Activated CD8-positive, alpha-beta T cell treated with anti-CD3 and anti-CD28 coated beads for 36 hours (primary cell): Measurements from ENCODE around the gene DCAF8. TPM values are rescaled to one million over a fixed set of nuclear protein-coding genes. Genes with fewer than 3 reads are reported as not detected.

Experiments
- ATAC-seq: fragments of 200-7000 bp; cut with Tn5 transposase; one replicate; pipeline ENCODE4 v1.10.0; 2021; ENCODE audit warnings: mild to moderate bottlenecking, moderate library complexity
- CTCF ChIA-PET: fragments of 350-600 bp; sonication (Branson Sonifier 250); formaldehyde crosslinking; loops from one replicate; lab custom pipeline; 2021; ENCODE audit warnings: antibody characterized with exemption; lab: Charles Lee
- POLR2A ChIA-PET: fragments of 350-600 bp; sonication (Branson Sonifier 250); formaldehyde crosslinking; loops from one replicate; lab custom pipeline; 2021; ENCODE audit warnings: antibody characterized with exemption; lab: Charles Lee
- DNase-seq: peaks from one replicate; pipeline ENCODE4 v3.0.0-alpha.2; 2020
- H3K27ac Mint-ChIP-seq: one replicate; pipeline ENCODE4 v1.8.0; 2021; ENCODE audit warnings: mild to moderate bottlenecking, mixed read lengths
- H3K27me3 Mint-ChIP-seq: one replicate; pipeline ENCODE4 v1.8.0; 2021; ENCODE audit warnings: mixed read lengths
- H3K36me3 Mint-ChIP-seq: one replicate; pipeline ENCODE4 v1.8.0; 2021; ENCODE audit warnings: low read depth, mixed read lengths
- H3K4me1 Mint-ChIP-seq: one replicate; pipeline ENCODE4 v1.8.0; 2021; ENCODE audit warnings: low read depth, mixed read lengths
- H3K4me3 Mint-ChIP-seq: one replicate; pipeline ENCODE4 v1.8.0; 2021; ENCODE audit warnings: mild to moderate bottlenecking, moderate library complexity, mixed read lengths
- H3K9me3 Mint-ChIP-seq: one replicate; pipeline ENCODE4 v1.8.0; 2021; ENCODE audit warnings: mixed read lengths
- CTCF ChIP-seq: fragments of 200-600 bp; IDR thresholded peaks from one replicate; pipeline ENCODE4 v1.8.0; 2022; ENCODE audit warnings: antibody characterized with exemption, mild to moderate bottlenecking
- intact Hi-C: fragments of 100-400 bp; cut with micrococcal nuclease; formaldehyde crosslinking; loops from one replicate; pipeline ENCODE4 v1.10.0; 2022
- total RNA-seq, 2 experiments: library from RNA; stranded (reverse); gene quantifications; one replicate each; pipeline ENCODE4 v1.2.3, GENCODE V29; 2021

The DCAF8 gene
- total RNA-seq, 2 experiments from 2014 or later: 116 TPM

- no peak for DNase-seq
- H3K36me3 Mint-ChIP-seq: no peaks in the 10 kb centered on the region
- ChIA-PET CTCF (interaction anchor here (1.6 to 1.9 kb wide), 2 partner anchors 62 to 106 kb away, joined by 3 to 9 read pairs; no protein-coding TSS in a partner anchor), POLR2A (interaction anchor here (0.5 kb wide), 1 partner anchor 68 kb away, joined by 3 read pairs; no protein-coding TSS in a partner anchor)
- peaks cover 4% of the 10 kb centered on the region for H3K27me3 Mint-ChIP-seq
- intact Hi-C loops: no loop called here
- no peak for TF ChIP-seq CTCF
- no peak overlapping the region for H3K4me3 Mint-ChIP-seq
- no peaks in the 10 kb centered on the region for H3K4me1 Mint-ChIP-seq
- no peak for ATAC-seq
- no peak overlapping the region for H3K27ac Mint-ChIP-seq
- no peaks in the 10 kb centered on the region for H3K9me3 Mint-ChIP-seq
Observed at GRCh38 chr1:160186246-160186645, 76.1 kb downstream of the DCAF8 start.

- Mint-ChIP-seq H3K27me3 (peaks cover 10% of the 10 kb centered on the region), H3K4me1 (no peaks in the 10 kb centered on the region), H3K4me3 (no peak overlapping the region), H3K36me3 (no peaks in the 10 kb centered on the region), H3K27ac (no peak overlapping the region), H3K9me3 (no peaks in the 10 kb centered on the region)
- ATAC-seq (no peak), DNase-seq (no peak)
- CTCF ChIA-PET: interaction anchor here (1.0 to 5.6 kb wide), 3 partner anchors 11 to 112 kb away, joined by 3 to 20 read pairs (median 3); partner anchors contain the start of gene CASQ1
- TF ChIP-seq CTCF: no peak
- POLR2A ChIA-PET: interaction anchor here (0.8 kb wide), 1 partner anchor 67 kb away, joined by 4 read pairs; no protein-coding TSS in a partner anchor
- intact Hi-C loops: no loop called here
Observed at GRCh38 chr1:160179336-160179735, 83.0 kb downstream of the DCAF8 start.

GRCh38 chr1:160178731-160179130 lies 83.6 kb downstream of the DCAF8 start:
- Mint-ChIP-seq H3K27ac (no peak overlapping the region), H3K27me3 (peaks cover 10% of the 10 kb centered on the region), H3K4me1 (no peaks in the 10 kb centered on the region), H3K9me3 (no peaks in the 10 kb centered on the region), H3K36me3 (no peaks in the 10 kb centered on the region), H3K4me3 (no peak overlapping the region)
- DNase-seq (no peak), ATAC-seq (no peak)
- CTCF ChIA-PET: interaction anchor here (1.0 to 5.6 kb wide), 3 partner anchors 11 to 113 kb away, joined by 3 to 20 read pairs (median 3); partner anchors contain the start of gene CASQ1
- intact Hi-C loops: no loop called here
- POLR2A ChIA-PET: interaction anchor here (0.8 kb wide), 1 partner anchor 66 kb away, joined by 4 read pairs; no protein-coding TSS in a partner anchor
- no peak for TF ChIP-seq CTCF

- Mint-ChIP-seq H3K9me3 (no peaks in the 10 kb centered on the region), H3K27ac (no peak overlapping the region), H3K4me1 (no peaks in the 10 kb centered on the region), H3K36me3 (no peaks in the 10 kb centered on the region), H3K4me3 (no peak overlapping the region), H3K27me3 (peaks cover 13% of the 10 kb centered on the region)
- no peak for DNase-seq
- no peak for TF ChIP-seq CTCF
- intact Hi-C loops: no loop called here
- no peak for ATAC-seq
- ChIA-PET CTCF (interaction anchor here (0.6 kb wide), 1 partner anchor 92 kb away, joined by 3 read pairs; no protein-coding TSS in a partner anchor), POLR2A (no interaction called here)
Observed at GRCh38 chr1:160177667-160178066, 84.7 kb downstream of the DCAF8 start.

GRCh38 chr1:160177231-160177630 lies 85.1 kb downstream of the DCAF8 start:
- TF ChIP-seq CTCF: no peak
- intact Hi-C loops: no loop called here
- ChIA-PET POLR2A (no interaction called here), CTCF (interaction anchor here (0.6 kb wide), 1 partner anchor 91 kb away, joined by 3 read pairs; no protein-coding TSS in a partner anchor)
- no peak for DNase-seq
- no peak overlapping the region for H3K4me3 Mint-ChIP-seq
- no peaks in the 10 kb centered on the region for H3K9me3 Mint-ChIP-seq
- no peaks in the 10 kb centered on the region for H3K36me3 Mint-ChIP-seq
- no peaks in the 10 kb centered on the region for H3K4me1 Mint-ChIP-seq
- H3K27ac Mint-ChIP-seq: no peak overlapping the region
- ATAC-seq: peak; percentile 39
- H3K27me3 Mint-ChIP-seq: peaks cover 13% of the 10 kb centered on the region
